ENCODE results near the gene BEND7.

DNA sequence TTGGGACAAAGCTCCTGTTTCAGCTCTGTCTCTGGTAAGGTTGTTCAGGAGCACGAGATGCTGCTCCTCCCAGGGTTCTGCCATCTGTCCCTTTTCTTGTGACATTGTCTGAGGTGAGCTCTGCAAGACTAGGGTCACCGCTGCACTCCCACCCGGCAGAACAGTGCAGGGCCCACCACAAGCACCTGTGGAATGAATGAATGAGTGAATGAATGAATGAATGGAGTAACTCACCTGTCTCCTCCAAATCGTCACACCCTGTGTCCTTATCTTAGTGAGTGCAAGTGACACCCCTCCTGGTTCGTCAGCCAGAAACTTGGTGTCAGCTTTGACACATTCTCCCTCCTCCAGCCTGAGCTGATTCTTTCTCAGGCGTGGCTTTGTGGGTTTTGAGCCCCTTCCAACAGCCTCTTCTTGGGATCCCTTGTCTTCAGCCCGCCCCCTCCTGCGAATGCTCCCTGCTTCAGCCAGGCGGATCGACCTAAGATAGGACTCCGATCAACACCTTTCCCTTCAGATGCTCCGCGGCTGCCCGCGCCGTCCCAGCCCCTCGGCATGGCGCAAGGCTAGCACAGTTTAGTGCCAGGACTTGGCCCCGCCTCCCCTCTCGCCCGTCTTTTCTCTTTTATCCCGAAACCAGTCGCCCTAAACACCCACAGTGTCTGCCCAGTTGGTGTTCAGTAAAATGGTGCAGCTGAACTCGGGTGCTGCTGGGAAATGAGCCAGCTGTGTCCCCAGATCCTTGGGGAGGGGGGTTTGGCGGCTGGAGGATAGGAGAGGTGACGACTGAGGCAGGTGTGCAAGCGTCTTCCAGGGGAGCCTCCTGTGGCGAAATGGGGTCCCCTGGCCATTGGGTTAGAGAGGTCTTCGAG lies 89.3 kb downstream of the BEND7 start:
- no peak for TF ChIP-seq CTCF (IDR thresholded peaks at IDR 0.05; ENCODE audit: borderline replicate concordance, extremely low read depth, low read length, poor library complexity, severe bottlenecking)
- no peak for TF ChIP-seq EZH2 (IDR thresholded peaks at IDR 0.05; ENCODE audit: borderline replicate concordance, low read depth, low read length, severe bottlenecking)
